ENCODE results near the gene ADCY10.

- no peak for TF ChIP-seq CTCF (IDR thresholded peaks at IDR 0.05)
- no peak for TF ChIP-seq POLR2AphosphoS5 (IDR thresholded peaks at IDR 0.05)
Measured at GRCh38 chr1:167770127-167770526, 143.8 kb downstream of the ADCY10 start.
